SK-N-MC (cell line): ENCODE results near the gene TBC1D3B.
"Not testable (repeated sequence)": the region's sequence is repeated elsewhere in the genome, so short reads cannot be mapped to it uniquely, and the experiment has no call there.

Source experiments
- DNase-seq: peaks from one replicate; pipeline ENCODE4 v3.0.0-alpha.2; 2011; ENCODE audit warnings: low read depth, low spot score
- H3K27ac ChIP-seq: fragments of 200-600 bp; sonication (generic); 2 replicates; pipeline ENCODE4 v1.5.1; 2016; ENCODE audit warnings: mixed run types
- H3K36me3 ChIP-seq: fragments of 200-600 bp; sonication (generic); 2 replicates; pipeline ENCODE4 v1.6.1; 2017; ENCODE audit warnings: antibody characterized with exemption, low read length, mixed read lengths; ENCODE audit not compliant: insufficient read depth
- H3K4me3 ChIP-seq: fragments of 200-600 bp; sonication (generic); 2 replicates; pipeline ENCODE4 v1.5.1; 2016
- H3K9ac ChIP-seq: fragments of 200-600 bp; sonication (generic); 2 replicates; pipeline ENCODE4 v1.8.0; 2017; ENCODE audit warnings: mixed run types, mixed read lengths; ENCODE audit not compliant: insufficient read length
- H3K9me3 ChIP-seq: fragments of 200-600 bp; sonication (generic); 2 replicates; pipeline ENCODE4 v1.6.1; 2017; ENCODE audit warnings: low read depth, mild to moderate bottlenecking, antibody characterized with exemption, low read length, moderate library complexity, mixed read lengths
- EZH2 ChIP-seq: fragments of 200-600 bp; sonication (generic); IDR thresholded peaks from one replicate; pipeline ENCODE4 v1.6.1; 2017; ENCODE audit warnings: antibody characterized with exemption
- FOXP2 ChIP-seq: optimal IDR thresholded peaks from 2 replicates; pipeline ENCODE3; 2011; ENCODE audit warnings: mild to moderate bottlenecking, moderate library complexity; ENCODE audit not compliant: insufficient read depth; ENCODE audit errors: extremely low read length, control extremely low read depth
- POLR2AphosphoS5 ChIP-seq: IDR thresholded peaks from 2 replicates; pipeline ENCODE4 v1.6.1; 2012; ENCODE audit warnings: mild to moderate bottlenecking, low read depth, low read length, borderline replicate concordance

The TBC1D3B gene

GRCh38 chr17:36212272-36212605, 35.8 kb upstream of the TBC1D3B start:
- H3K9ac ChIP-seq, result no peak overlapping the region
- no peaks in the 10 kb centered on the region for H3K9me3 ChIP-seq
- TF ChIP-seq EZH2 (no peak), POLR2AphosphoS5 (no peak), FOXP2 (no peak)
- DNase-seq, result no peak
- H3K4me3 ChIP-seq, result no peak overlapping the region
- H3K27ac ChIP-seq, result no peak overlapping the region
- H3K36me3 ChIP-seq, result no peaks in the 10 kb centered on the region

GRCh38 chr17:36211484-36212271, 35.2 kb upstream of the TBC1D3B start:
- not testable (repeated sequence) for DNase-seq, H3K4me3 ChIP-seq, H3K9ac ChIP-seq, H3K9me3 ChIP-seq, H3K36me3 ChIP-seq, H3K27ac ChIP-seq

- H3K9ac ChIP-seq, H3K36me3 ChIP-seq, H3K4me3 ChIP-seq, H3K9me3 ChIP-seq, H3K27ac ChIP-seq, DNase-seq: not testable (repeated sequence)
Observed at GRCh38 chr17:36210439-36211211, 34.2 kb upstream of the TBC1D3B start, which contains the start of gene CCL4L2. CCL4L2 (plus strand) TSS chr17:36211063.

GRCh38 chr17:36209575-36209974, 33.1 kb upstream of the TBC1D3B start:
- Histone ChIP-seq H3K4me3 (no peak overlapping the region), H3K9ac (no peak overlapping the region), H3K9me3 (no peaks in the 10 kb centered on the region), H3K36me3 (no peaks in the 10 kb centered on the region), H3K27ac (no peak overlapping the region)
- DNase-seq, result no peak
- TF ChIP-seq FOXP2, result no peak
- no peak for TF ChIP-seq POLR2AphosphoS5

GRCh38 chr17:36207383-36207782, 30.9 kb upstream of the TBC1D3B start:
- not testable (repeated sequence) for H3K9me3 ChIP-seq, H3K4me3 ChIP-seq, DNase-seq, H3K9ac ChIP-seq, H3K27ac ChIP-seq, H3K36me3 ChIP-seq

- not testable (repeated sequence) for H3K4me3 ChIP-seq, H3K9ac ChIP-seq, DNase-seq, H3K27ac ChIP-seq, H3K9me3 ChIP-seq, H3K36me3 ChIP-seq
Observed at GRCh38 chr17:36206486-36206821, 30.0 kb upstream of the TBC1D3B start.

- TF ChIP-seq EZH2 (no peak), FOXP2 (no peak), POLR2AphosphoS5 (no peak)
- H3K9ac ChIP-seq, result no peak overlapping the region
- no peak for DNase-seq
- H3K27ac ChIP-seq, result no peak overlapping the region
- H3K4me3 ChIP-seq, result no peak overlapping the region
- no peaks in the 10 kb centered on the region for H3K36me3 ChIP-seq
- no peaks in the 10 kb centered on the region for H3K9me3 ChIP-seq
Observed at GRCh38 chr17:36205637-36206485, 29.4 kb upstream of the TBC1D3B start.

GRCh38 chr17:36204724-36205500, 28.5 kb upstream of the TBC1D3B start:
- Histone ChIP-seq H3K9me3 (no peaks in the 10 kb centered on the region), H3K4me3 (no peak overlapping the region), H3K9ac (no peak overlapping the region), H3K36me3 (no peaks in the 10 kb centered on the region), H3K27ac (no peak overlapping the region)
- no peak for DNase-seq
- no peak for TF ChIP-seq POLR2AphosphoS5
- TF ChIP-seq FOXP2, result no peak
- no peak for TF ChIP-seq EZH2
